Gastroesophageal sphincter (tissue), 4 donors: ENCODE measurements around the gene FGF19. TPM values are rescaled to one million over a fixed set of nuclear protein-coding genes. Genes with fewer than 3 reads are reported as not detected.

Source experiments
- ATAC-seq: fragments of 150-250 bp; one replicate; pipeline ENCODE4 v1.9.1; 2016; ENCODE audit warnings: mild to moderate bottlenecking, moderate library complexity
- H3K27ac ChIP-seq, 4 donors: fragments of 200-600 bp; sonication (generic) in 3 of 4; 1 replicate in 3 of 4; 2 replicates in 1 of 4; pipeline ENCODE4 v1.5.1; 2016 to 2019
- H3K27me3 ChIP-seq: fragments of 200-600 bp; sonication (generic); one replicate; pipeline ENCODE4 v1.5.1; 2019
- H3K36me3 ChIP-seq, 2 donors: fragments of 200-600 bp; sonication (generic); one replicate each; pipeline ENCODE4 v1.5.1; 2019; ENCODE audit warnings: control low read depth in 1 of 2
- H3K4me1 ChIP-seq, 3 donors: fragments of 200-600 bp; sonication (generic); 1 replicate in 2 of 3; 2 replicates in 1 of 3; pipeline ENCODE4 v1.5.1; 2016 to 2019; ENCODE audit warnings: control low read depth in 2 of 3
- H3K4me3 ChIP-seq, 2 donors: fragments of 200-600 bp; sonication (generic); one replicate each; pipeline ENCODE4 v1.5.1; 2019; ENCODE audit warnings: mild to moderate bottlenecking in 1 of 2, moderate library complexity in 1 of 2
- H3K9me3 ChIP-seq, 3 donors: fragments of 200-600 bp; sonication (generic); one replicate each; pipeline ENCODE4 v1.5.1; 2017 to 2019; ENCODE audit warnings: control low read depth in 2 of 3
- CTCF ChIP-seq, 4 experiments: fragments of 200-600 bp in 2 of 4; fragments of 450-650 bp in 2 of 4; sonication (generic) in 1 of 4; IDR thresholded peaks; one replicate each; pipeline ENCODE4 v1.5.1; 2017 to 2019; ENCODE audit warnings: antibody characterized with exemption in 4 of 4, mild to moderate bottlenecking in 2 of 4, moderate library complexity in 2 of 4
- EP300 ChIP-seq: sonication (generic); formaldehyde crosslinking; IDR thresholded peaks from one replicate; pipeline ENCODE4 v1.6.1; 2017; ENCODE audit warnings: antibody characterized with exemption, mild to moderate bottlenecking
- POLR2A ChIP-seq, 2 donors: fragments of 450-650 bp; IDR thresholded peaks; one replicate each; pipeline ENCODE4 v1.6.1; 2017; ENCODE audit warnings: antibody characterized with exemption in 2 of 2, mild to moderate bottlenecking in 2 of 2, moderate library complexity in 1 of 2
- POLR2AphosphoS5 ChIP-seq: sonication (generic); formaldehyde crosslinking; IDR thresholded peaks from one replicate; pipeline ENCODE4 v1.6.1; 2017; ENCODE audit warnings: antibody characterized with exemption
- WGBS, 2 donors: methylation state at CpG; one replicate each; pipeline ENCODE4 v1.1.5; 2018; ENCODE audit warnings: low coverage in 1 of 2; 5-methylcytosine and 5-hydroxymethylcytosine counted together
- total RNA-seq, 4 donors: library from RNA; depleted of rRNA; stranded (reverse); fragments of >200 nt; gene quantifications; one replicate each; pipeline ENCODE4 v1.1.0, GENCODE V29; 2016

Gene FGF19
- total RNA-seq, 4 donors from 2014 or later: not detected

- no peak for TF ChIP-seq POLR2AphosphoS5
- peaks cover 75% of the 10 kb centered on the region for H3K27me3 ChIP-seq
- 67 to 70% methylated on average over 2 to 3 of the region's 8 CpGs for WGBS, 2 donors
Observed at GRCh38 chr11:69730500-69730899, 26.7 kb upstream of the FGF19 start.

DNA sequence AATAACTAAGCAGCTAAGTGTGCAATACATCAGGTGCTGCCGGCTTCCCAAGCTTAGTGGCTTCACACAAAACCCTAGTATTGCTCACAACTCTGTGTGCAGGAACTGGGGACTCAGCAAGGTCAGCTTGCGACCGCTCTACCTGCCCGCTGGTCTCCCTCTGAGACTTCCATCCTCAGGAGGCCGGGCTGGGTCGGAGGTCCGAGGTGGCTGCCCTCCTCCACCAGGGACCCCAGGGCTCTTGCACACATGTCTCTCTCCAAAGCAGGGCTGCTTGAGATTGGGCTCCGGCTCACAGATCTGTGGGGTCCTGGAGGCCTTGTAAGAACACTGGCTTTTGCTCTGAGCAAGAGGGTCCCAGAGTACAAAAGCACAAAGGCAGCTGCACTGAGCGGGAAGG, 25.4 kb upstream of the FGF19 start:
- no peak for TF ChIP-seq CTCF (IDR thresholded peaks at IDR 0.05)
- no peak for TF ChIP-seq POLR2A (IDR thresholded peaks at IDR 0.05)
- no peak for TF ChIP-seq POLR2AphosphoS5
- TF ChIP-seq EP300: no peak
- no peak overlapping the region for H3K27ac ChIP-seq
- peaks cover 83% of the 10 kb centered on the region for H3K27me3 ChIP-seq
- WGBS, 2 donors: 100% methylated on average over 2 of the region's 9 CpGs; no CpG with 5 or more reads in 1 of the 2 donors
- no peaks in the 10 kb centered on the region for H3K4me1 ChIP-seq
- no peak overlapping the region for H3K4me3 ChIP-seq
- H3K9me3 ChIP-seq: peaks cover 0 to 6% (median 0%) of the 10 kb centered on the region in 3 donors
- no peak for ATAC-seq
- no peaks in the 10 kb centered on the region for H3K36me3 ChIP-seq

More at GRCh38 chr11:69730500-69730899, 26.7 kb upstream of the FGF19 start:
- Histone ChIP-seq H3K9me3 (peaks cover 0 to 14% (median 0%) of the 10 kb centered on the region in 3 donors), H3K4me1 (no peaks in the 10 kb centered on the region), H3K4me3 (no peak overlapping the region), H3K36me3 (no peaks in the 10 kb centered on the region), H3K27ac (no peak overlapping the region)
- no peak for ATAC-seq

DNA sequence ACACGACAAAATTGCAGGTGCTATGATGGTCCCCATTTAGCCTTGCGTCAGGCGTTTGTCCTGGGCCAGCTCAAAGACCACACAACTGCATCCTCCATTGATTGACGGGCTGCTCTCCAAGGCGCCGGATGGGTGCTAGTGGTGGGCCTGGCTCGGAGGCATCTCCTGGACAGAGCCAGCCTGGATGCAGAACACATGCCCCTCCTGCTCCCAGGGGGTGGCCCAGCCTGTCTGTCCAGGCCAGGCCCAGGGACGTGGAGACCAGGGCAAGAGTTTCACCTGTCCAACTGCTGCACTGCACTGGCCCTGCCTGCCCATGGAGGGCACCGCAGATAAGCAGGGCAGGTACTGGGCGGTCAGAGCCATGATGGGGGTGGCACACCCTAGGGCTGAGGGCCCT, 23.4 kb upstream of the FGF19 start:
- Histone ChIP-seq H3K27ac (no peak overlapping the region), H3K4me1 (no peaks in the 10 kb centered on the region), H3K36me3 (no peaks in the 10 kb centered on the region), H3K4me3 (no peak overlapping the region), H3K27me3 (peaks cover 90% of the 10 kb centered on the region), H3K9me3 (no peaks in the 10 kb centered on the region)
- TF ChIP-seq CTCF (IDR thresholded peaks at IDR 0.05) (no peak), POLR2AphosphoS5 (no peak), POLR2A (IDR thresholded peaks at IDR 0.05) (no peak), EP300 (no peak)
- no CpG with 5 or more reads among the region's 10 CpGs for WGBS, 2 donors
- ATAC-seq: no peak

GRCh38 chr11:69726481-69726880, 22.7 kb upstream of the FGF19 start:
- ATAC-seq: no peak
- no peak overlapping the region for H3K4me3 ChIP-seq
- no peak overlapping the region for H3K27ac ChIP-seq
- 72 to 78% methylated on average over 7 to 11 of the region's 18 CpGs for WGBS, 2 donors
- no peaks in the 10 kb centered on the region for H3K4me1 ChIP-seq
- peaks cover 90% of the 10 kb centered on the region for H3K27me3 ChIP-seq
- TF ChIP-seq POLR2A (IDR thresholded peaks at IDR 0.05) (no peak), CTCF (IDR thresholded peaks at IDR 0.05) (no peak), POLR2AphosphoS5 (no peak), EP300 (no peak)
- H3K9me3 ChIP-seq: no peaks in the 10 kb centered on the region
- no peaks in the 10 kb centered on the region for H3K36me3 ChIP-seq

- H3K27ac ChIP-seq: no peak overlapping the region
- peaks cover 90% of the 10 kb centered on the region for H3K27me3 ChIP-seq
- H3K9me3 ChIP-seq: no peaks in the 10 kb centered on the region
- no peak overlapping the region for H3K4me3 ChIP-seq
- no peaks in the 10 kb centered on the region for H3K4me1 ChIP-seq
- H3K36me3 ChIP-seq: no peaks in the 10 kb centered on the region
- WGBS, 2 donors: 41 to 61% methylated on average over 2 to 4 of the region's 9 CpGs
- TF ChIP-seq POLR2A (IDR thresholded peaks at IDR 0.05): no peak
- TF ChIP-seq POLR2AphosphoS5: no peak
- no peak for TF ChIP-seq CTCF (IDR thresholded peaks at IDR 0.05)
- TF ChIP-seq EP300: no peak
- ATAC-seq: no peak
Observed at GRCh38 chr11:69726019-69726418, 22.2 kb upstream of the FGF19 start.
